Measurements from ENCODE around the gene DNAJB8.

Gene DNAJB8

DNA sequence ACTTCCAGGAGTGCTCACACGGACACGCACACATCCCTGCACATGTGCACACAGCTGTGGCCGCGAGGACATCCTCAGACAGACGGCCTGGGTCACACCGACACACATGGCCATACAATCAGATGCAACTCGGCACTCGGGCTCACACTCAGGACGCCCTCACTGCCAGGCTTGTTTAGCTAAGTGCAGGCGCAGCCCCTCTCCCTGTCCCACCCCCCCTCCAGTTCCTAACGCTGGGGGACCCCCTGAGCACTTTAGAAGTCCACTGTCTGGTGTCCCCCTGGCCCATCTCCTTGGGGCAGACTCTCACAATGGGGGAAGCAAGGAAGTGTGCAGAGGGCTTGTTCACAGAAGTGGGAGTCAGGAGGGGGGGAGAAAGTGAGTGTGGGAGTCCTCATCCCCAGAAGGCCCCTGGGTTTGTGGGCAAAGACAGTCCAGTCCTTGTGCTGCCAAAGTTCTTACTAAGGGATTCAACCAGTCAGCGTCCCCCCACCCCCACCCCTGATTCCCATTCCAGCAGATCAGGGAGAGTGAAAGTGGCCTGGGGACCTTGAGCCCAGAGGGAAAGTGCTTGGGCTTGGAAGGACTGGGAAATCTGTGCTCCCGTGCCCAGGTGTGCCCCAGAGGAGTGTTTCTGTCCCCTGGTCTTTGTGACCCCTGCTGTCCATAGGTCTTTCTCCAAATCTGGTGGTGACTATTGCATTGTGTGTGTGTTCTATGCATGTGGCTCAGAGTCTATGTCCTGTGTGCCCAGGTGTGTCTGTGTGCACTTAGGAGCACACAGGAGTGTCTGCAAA, 27.1 kb upstream of the DNAJB8 start:
- no peak for DNase-seq

DNA sequence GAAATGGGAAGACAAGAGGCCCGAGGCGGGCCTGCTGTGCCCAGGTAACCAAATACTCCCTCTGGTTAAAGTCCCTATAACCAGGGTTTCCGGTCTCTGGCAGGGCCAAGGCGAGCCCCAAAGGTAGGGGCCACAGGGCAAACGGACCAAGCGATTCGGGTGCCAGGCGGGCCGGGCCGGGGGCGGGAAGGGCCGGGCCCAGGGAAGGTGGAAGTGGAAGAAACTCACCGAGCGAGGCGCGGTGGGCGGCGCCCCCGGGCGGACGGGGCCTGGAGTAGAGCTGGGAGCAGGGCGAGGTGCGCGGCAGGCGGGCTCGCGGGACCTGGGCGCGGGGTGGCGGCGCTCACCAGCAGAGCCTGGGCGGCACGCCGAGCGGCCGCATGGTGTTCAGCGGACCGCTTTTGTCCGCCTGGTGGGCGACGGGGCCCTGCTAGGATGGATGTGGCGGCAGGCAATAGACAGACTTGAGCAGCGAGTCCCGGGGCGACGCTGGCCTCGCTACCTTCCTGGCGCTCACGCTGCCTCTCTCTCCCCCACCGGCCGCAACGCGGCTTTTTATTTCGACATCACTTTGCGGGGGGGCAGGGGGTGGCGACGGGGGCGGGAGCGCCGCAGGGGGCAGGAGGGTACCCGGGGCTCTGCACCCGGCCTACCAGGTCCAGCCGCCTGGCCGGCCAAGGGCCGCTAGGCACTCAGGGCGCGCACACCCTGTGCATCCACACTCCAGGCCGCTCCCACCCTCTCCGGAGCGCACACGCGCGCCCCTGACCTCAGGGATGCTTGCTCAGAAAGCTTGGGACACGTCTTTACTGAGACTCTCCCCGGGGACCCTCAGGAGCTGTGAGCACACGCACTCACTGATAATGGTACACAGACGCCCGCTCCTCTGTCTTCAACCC, 26.2 kb upstream of the DNAJB8 start, which contains the start of gene GATA2:
GATA2 (minus strand) TSS at position 531 of the 899 bp plus-strand sequence. CDS start 6,170 bp downstream, outside the sequence.
- DNase-seq = peak in 2 of 4 experiments; percentile 25 to 55

DNA sequence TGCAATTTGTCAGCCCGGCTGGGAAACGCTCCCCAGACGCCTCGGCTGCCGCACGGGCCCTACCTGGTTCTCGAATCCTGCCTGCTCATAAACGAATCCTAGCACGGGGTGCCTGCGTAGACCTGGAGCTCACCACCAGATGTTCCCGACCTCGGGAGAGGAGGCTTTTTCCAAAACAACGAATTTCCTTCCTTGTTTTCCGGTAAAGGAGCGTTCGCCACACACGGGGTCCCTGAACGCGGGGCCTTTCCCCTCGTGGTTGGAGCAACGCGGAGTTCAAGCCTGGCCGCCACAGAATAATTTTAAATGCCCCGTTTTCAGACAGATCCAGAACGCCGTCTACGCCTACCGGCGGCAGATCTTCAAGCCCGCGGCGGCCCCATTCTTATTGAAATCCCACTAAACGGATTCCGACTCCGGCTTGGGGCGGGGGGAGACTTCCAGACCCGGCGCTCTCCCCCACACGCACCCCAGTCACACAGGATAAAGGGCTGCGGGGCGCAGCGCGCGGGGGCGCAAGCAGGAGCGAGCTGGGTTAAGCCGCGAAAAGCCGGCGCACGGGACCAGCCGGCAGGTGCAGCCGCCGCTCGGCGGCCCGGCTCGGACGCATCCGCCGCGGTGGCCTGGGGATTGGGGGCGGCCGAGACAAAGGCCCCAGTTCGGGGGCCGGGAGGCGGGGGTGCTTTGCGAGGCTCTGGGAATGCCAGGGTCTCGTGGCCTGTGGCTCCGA, 25.4 kb upstream of the DNAJB8 start:
- DNase-seq = peak in 3 of 4 experiments; percentile 9 to 48 (median 32)

DNA sequence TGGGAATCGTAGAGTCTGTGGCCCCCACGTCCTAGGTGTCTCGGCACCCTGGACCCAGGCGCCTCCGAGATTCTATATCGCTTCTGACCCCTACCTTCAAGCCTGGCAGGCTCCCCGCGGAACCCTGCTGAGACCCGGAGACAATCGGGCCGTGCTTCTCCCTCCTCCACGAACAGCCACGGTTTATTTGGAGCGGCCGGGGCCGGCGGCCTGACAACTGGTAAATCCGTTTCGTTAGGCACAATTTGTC, 24.9 kb upstream of the DNAJB8 start:
- peak in 1 of 4 experiments; percentile 29 for DNase-seq

DNA sequence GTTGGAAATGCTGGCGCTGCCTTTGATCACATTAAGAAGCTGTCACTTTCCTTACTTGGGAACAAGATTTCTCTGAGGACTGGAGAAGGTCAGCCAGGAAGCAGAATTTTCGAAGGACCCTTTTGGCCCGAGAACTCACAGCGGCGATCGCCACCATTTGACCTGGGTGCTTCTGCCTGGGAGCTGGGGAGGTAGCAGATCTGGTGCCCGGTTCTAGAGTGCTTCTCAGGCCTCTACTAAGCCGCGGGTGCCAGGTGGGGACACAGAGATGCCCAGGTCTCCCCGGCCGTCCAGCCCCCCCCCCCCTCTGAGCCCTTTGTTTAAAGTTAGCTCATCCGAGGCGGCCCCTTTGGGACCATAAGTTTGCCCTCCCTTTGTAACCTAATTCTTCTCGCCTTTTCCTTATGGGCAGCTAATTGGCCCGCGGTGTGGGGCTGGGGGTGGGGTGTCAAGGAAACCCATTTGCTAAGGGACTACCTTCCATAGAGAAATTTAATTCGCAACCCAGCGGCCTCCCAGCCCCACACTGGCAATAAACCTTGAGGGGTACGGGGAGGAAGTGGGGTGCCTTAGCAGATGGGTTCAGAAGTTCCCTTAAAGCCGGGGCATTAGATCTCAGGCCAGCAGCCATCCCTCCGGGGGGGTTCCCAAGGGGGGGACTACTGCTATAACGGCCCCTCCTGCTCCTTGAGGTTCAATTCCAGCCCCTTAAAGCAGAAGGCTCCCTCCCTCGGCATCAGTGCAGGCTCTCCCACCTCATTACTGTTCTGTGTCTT, 24.4 kb upstream of the DNAJB8 start:
- DNase-seq = no peak

DNA sequence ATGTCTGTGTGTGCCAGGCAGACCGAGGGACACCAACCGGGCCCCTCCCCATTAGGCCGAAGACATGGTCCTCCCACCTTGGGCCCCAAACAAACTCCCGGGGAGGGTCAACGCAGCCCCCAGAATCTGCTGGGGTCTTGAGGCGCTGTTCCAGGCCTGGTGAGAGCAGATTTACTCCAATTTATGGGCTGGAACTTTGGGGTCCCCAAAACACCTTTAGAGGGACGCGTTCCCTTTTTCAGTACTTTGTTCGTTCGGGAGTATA, 23.9 kb upstream of the DNAJB8 start:
- no peak for DNase-seq

DNA sequence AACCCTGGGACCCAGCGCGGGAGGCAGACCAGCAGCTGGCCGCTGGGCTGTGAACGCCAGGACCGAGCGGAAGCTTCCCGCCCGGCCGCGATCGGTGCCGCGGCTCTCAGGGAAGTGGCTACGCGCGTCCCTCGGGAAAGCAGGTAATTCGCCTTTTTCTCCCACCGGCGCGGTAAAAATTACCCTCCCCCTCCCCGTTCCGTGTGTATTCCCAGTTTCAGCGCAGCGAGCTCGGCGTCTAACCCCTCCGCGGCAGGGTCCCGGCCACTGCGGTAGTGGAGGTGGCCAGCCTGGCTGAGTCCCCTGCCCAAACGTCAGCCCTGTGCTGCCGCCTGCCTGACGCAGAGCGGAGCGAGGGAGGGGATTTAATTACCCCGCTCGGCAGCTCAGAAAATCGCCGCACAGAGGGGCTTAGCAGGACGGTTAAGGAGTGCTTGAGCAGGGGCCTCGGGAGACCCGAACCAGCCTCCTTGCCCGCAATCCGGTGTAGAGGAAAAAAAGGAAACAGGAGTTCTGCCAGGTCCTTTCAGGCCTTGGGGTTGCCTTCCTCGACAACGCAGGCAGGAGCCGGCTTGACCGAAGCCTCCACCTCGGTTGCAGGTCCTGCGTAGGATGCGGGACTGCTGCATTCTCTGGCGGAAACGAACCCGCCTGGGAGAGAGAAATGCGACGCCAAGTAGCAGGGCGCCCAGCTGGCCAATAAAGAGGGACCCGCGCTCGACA, 23.4 kb upstream of the DNAJB8 start:
- peak in 2 of 4 experiments; percentile 57 to 62 for DNase-seq

DNA sequence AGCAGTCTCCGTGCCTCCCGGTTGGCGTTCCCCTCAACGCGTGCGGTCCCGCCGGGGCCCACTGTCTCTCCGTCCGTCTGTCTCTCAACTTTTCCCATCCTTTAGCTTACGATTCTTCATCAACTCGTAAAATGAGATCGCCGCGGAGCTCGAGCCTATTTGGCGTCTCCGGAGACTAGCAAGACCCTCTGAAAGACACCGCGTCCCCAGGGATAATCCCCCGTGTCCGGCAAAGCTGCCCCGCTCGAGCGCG, 22.9 kb upstream of the DNAJB8 start:
- DNase-seq = no peak

DNA sequence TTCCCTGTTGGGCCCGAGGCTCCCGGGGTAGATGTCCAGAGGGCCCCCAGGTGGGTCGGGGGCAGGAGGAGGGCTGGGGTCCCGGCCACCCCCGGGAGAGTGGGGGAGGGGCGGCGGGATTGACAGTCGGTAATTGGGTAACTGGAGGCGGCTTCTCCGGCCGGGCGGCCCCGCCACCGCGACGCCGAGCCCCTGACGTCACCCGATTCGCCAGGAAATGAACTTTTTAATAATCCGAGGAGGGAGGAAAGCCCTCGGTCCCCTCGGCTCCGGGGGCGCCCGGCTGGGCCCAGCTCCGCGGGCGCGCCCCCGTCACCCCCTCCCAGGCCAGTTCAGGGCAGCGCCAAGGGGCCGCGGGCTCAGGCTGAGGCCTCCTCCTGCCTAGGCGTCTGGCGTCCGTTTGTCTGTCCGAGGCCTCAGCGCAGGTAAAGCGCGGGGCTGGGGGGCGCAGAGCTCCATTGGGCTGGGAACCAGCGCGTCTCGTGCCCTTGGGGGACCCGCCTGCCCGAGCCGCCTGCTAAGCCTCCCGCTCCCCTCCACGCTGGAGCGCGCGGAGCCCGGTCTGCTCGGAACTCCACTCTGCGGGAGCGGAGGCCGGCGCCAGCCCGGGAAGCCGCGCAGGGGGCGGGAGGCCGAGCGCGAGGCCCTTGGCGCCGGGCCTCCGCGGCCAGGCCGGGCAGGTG, 22.4 kb upstream of the DNAJB8 start:
- peak in 2 of 4 experiments; percentile 38 to 48 for DNase-seq

DNA sequence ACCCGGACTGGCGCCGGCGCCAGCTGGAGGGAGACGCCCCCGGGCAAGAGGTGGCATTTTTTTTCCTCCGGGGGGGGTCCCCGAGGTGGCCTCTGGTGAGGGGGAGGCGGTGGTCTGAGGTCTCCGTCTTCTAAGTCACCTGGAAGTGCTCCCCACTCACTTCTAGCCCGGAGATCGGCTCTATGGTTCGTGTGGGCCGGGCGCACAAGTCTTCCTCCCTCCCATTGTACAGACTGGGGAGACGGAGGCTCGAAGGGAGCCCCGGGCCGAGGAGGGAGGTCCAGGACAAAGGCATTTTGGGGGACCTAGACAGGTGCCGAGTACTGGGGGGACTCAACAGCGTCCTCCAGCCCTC, 21.9 kb upstream of the DNAJB8 start:
- DNase-seq = no peak

DNA sequence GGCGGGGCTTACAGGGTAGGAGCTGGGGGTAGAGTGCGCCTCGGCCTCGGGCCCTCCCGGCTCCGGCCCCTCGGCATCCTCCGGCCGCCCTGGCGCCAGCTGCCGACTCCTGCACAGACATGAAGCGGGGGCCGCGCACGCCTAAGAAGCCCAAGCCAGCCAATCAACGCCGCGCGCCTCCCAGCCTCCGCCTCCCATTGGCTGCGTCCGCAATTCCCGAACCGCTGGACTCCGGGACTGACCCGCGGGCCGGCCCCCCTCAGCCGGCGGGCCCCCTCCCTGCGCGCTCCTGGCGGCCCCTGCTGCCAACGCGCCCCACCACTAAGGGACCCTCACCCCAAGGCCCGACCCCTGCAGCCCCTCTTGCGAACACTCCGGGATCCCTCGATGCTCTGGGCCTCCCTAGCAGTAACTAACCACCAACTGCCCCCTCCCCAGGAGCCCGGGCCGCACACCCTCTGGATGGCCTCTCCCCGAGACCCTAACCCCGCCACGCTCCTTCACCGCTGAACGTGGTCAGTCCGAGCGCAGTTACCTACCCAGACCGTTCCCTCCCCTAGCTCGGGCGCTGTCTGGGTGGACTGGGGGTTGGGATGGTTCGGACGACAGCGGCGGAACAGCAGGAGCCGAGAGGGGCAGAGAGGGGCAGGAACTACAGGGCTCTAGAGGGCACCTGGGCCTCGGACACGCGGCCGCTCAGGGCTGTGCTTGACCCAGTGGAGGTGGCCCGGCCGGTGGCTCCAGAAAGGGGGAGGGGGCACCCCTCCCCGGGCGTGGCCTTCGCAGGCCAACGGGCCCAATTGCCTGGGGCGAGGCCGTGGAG, 21.3 kb upstream of the DNAJB8 start:
- peak; percentile 40 to 79 (median 66) for DNase-seq

DNA sequence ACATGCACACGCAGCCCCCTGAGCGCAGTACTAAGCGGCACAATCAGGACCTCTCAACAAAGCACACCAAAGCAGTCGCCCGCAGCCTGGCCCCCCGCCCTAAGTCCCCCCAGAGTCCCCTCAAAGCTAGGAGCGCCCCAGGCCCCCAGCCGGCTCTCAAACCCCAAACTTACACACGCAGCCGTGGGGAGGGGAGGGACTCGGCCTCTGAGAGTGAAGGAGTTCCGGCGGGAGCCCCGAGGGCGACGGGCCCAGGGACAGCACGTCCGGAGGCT, 20.8 kb upstream of the DNAJB8 start:
- no peak for DNase-seq

DNA sequence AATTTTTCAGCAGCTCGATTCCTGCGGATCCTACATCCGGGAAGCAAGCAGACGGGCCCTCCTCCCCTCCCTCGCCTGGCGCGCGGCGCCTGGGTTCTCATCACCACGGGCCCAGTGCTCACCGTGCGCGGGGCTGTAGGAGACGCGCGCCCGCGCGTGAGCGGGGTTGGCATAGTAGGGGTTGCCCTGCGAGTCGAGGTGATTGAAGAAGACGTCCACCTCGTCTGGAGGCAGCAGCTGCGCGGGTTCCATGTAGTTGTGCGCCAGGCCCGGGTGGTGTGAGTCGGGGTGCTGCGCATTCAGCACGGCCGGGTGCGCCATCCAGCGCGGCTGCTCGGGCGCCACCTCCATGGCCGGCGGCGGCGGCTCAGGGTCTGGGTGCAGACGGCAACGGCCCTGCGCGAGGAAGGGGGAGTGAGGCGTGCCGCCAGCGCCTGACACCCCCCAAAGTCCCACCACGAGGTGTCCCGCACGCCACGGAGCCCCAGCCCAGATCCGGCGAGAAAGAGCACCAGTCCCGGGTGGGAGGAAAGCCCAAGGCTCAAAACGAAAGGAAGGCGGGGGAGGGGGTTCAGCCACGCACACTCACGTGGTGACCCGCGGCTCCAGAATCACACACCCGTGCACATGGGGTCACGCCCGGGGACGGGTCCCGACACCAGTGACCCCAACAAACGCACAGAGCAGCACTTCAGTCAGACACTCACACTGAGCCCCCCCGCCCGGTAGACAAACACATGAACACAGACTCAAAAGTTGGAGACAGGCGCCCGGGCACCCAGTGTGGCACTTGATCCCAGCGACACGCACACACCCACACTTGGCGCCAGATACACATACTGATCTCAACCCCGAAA, 20.2 kb upstream of the DNAJB8 start:
- peak in 2 of 4 experiments; percentile 48 to 56 for DNase-seq

DNA sequence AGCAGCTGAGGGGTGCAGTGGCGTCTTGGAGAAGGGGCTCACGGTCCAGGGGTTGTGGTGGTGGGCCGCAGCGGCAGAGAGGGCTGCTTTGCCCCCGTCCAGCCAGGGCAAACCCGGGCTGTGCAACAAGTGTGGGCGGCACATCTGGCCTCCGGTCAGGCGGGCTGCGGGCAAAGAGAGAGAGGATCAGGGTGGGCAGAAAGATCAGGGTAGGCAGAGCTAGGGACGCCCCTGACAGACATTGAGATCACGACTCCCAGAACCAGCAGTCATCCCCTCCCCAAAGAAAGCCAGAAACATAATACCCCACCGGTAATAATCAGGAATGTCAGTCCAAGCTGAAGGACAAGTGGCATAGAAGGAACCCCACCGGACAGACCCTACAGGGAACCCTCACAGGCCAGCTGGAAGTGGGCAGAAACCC, 19.5 kb upstream of the DNAJB8 start:
- DNase-seq = no peak

DNA sequence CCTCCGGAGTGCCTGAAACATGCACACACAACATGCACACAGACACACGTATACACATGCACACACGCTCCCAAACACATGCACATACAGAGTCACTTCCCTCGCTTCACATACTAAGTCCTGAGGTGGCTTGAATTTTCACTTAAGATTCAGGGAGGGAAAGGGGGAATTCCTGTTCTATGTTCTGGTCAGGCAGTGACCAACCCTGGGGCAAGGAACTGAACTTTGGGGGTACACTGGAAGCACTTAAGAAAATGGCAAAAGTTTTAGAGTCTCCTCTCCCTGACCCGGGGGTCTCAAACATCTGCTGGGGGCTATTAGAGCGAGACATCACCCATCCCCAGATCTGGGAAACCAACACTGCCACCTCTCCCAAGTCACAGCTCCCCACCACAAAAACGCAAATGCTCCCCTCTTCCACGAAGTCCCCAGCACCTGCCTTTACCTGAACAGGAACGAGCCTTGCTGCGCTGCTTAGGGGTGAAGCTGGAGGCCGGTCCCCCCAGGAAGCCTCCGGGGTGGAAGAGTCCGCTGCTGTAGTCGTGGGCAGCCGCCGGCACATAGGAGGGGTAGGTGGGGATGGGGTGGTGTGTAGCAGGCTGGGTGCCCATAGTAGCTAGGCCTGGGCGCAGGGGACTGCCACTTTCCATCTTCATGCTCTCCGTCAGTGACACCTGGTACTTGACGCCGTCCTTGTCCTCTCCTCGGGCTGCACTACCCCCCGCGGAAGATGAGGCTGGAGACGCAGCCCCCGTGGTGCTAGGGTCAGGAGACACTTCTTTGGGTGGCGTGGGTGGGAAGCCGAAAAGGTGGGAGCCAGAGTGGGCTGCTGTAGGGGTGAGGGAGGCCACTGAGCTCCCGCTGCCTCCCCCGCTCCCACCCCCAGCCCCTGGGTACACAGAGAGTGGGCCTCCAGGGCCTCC, 18.9 kb upstream of the DNAJB8 start:
- no peak for DNase-seq

DNA sequence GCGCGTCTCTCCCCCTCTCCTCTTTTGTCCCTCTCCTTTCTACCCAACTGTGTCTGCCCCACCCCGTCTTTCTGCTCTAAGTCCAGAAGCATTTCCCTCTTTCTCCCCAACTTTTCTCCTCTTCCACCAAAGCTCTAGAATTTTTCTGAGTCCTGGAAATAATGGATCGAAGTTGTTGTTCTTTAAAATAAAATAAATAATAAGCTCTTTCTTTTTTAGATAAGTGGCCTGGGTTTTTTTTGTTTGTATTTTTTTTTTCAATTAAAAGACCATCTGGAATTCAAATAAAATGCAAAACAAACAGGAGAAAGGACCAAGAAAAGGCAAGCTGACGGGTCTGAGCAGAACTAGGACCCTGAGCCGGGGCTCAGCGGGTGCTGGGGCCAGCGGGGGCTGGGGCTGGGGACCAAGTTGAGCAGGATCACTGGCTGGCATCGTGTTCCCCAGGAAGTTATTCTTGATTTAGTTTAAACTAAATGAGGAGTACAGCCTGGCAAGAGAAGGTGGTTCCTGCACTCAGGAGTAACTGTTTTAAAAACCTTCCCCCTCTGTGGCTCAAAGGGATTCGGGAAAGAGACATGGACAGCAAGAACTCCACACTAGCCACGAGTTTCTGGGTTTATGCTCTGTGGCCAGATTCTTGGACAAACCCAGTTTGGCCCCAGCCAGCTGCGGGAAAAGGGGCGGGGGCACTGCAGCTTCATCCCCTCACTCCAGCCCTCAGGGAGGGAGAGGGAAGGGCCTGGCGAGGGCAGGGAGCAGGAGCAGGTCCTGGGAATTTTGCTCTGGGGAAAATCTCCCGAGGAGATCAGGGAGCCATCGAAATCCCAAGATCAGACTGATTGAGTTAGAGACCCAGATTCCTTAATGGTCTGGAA, 18.0 kb upstream of the DNAJB8 start:
- no peak for DNase-seq

DNA sequence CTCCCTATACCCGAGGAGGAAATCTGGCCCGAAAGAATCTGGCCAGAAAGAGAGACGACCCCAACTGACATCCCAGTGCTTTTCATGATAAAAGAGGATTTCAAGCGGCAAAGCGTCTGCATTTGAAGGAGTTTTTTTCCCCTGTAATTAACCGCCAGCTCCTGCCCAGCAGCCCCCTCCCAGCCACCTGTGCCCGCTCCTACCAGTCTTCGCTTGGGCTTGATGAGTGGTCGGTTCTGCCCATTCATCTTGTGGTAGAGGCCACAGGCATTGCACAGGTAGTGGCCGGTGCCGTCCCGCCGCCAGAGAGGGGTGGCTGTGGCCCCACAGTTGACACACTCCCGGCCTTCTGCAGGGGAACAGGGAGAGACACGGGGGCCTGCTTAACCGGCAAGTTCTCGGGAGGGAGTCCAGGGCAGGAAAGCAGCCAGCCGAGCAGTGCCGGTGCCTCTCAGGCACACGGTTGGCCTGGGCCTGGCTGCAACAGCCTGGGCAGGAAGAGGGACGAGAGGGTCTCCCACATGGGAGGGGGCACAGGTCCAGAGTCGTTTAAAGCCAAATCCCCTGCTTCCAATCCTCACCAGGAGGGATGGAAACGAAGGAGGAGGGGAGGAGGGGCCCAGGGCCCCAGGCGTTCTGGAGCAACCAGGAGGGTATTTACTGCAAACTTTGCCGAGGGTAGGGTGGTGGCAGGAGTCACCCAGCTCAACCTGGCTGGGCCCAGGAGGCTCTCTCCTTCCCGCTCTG, 17.1 kb upstream of the DNAJB8 start:
- DNase-seq = no peak
